Neural cell (in vitro differentiated cells): ENCODE results near the gene LDB2. TPM values are rescaled to one million over a fixed set of nuclear protein-coding genes. Genes with fewer than 3 reads are reported as not detected.

Source experiments
- H2AFZ ChIP-seq: fragments of 200-600, 300-800 bp; sonication (generic), shearing (Covaris generic); 2 replicates; pipeline ENCODE4 v1.6.0; 2014; ENCODE audit warnings: low read depth, mild to moderate bottlenecking, antibody characterized with exemption, low read length, moderate library complexity
- H3F3A ChIP-seq: fragments of 200-600 bp; shearing (Covaris generic); 2 replicates; pipeline ENCODE4 v1.6.1; 2016; ENCODE audit warnings: mild to moderate bottlenecking, moderate library complexity, mixed read lengths, antibody characterized with exemption, low read length; ENCODE audit not compliant: insufficient read depth, poor library complexity, severe bottlenecking
- H3K27ac ChIP-seq: fragments of 200-600, 300-800 bp; sonication (generic), shearing (Covaris generic); 2 replicates; pipeline ENCODE4 v1.5.1; 2014; ENCODE audit warnings: mild to moderate bottlenecking, low read length, moderate library complexity
- H3K27me3 ChIP-seq: fragments of 300-800, 200-600 bp; sonication (generic), shearing (Covaris generic); 2 replicates; pipeline ENCODE4 v1.6.0; 2014; ENCODE audit warnings: mild to moderate bottlenecking, low read depth, low read length, moderate library complexity; ENCODE audit not compliant: insufficient read depth
- H3K36me3 ChIP-seq: fragments of 300-800, 200-600 bp; sonication (generic), shearing (Covaris generic); 2 replicates; pipeline ENCODE4 v1.5.1; 2014; ENCODE audit warnings: mild to moderate bottlenecking, antibody characterized with exemption, low read length, moderate library complexity; ENCODE audit not compliant: insufficient read depth
- H3K4me2 ChIP-seq: fragments of 300-800, 200-600 bp; sonication (generic), shearing (Covaris generic); 2 replicates; pipeline ENCODE4 v1.6.0; 2014; ENCODE audit warnings: mild to moderate bottlenecking, low read length
- H3K4me3 ChIP-seq: fragments of 300-800, 200-600 bp; sonication (generic), shearing (Covaris generic); 2 replicates; pipeline ENCODE4 v1.5.1; 2014; ENCODE audit warnings: mild to moderate bottlenecking, low read length, moderate library complexity
- H3K79me2 ChIP-seq: fragments of 200-600 bp; shearing (Covaris generic); replicated peaks from 2 replicates; pipeline ENCODE4 v1.6.0; 2014; ENCODE audit warnings: mild to moderate bottlenecking, low read length, moderate library complexity; ENCODE audit not compliant: insufficient read depth
- H3K9ac ChIP-seq: fragments of 300-800, 200-600 bp; sonication (generic), shearing (Covaris generic); 2 replicates; pipeline ENCODE4 v1.6.1; 2016; ENCODE audit warnings: mild to moderate bottlenecking, low read length, mixed read lengths
- H3K9me2 ChIP-seq: fragments of 200-600 bp; shearing (Covaris generic); 2 replicates; pipeline ENCODE4 v1.6.1; 2016; ENCODE audit warnings: mild to moderate bottlenecking, low read length, mixed read lengths; ENCODE audit not compliant: insufficient read depth
- H3K9me3 ChIP-seq: fragments of 200-600, 300-800 bp; sonication (generic), shearing (Covaris generic); 2 replicates; pipeline ENCODE4 v1.6.1; 2016; ENCODE audit warnings: mild to moderate bottlenecking, mixed run types, low read length, moderate library complexity, mixed read lengths
- H4K20me1 ChIP-seq: fragments of 200-600 bp; shearing (Covaris generic); 2 replicates; pipeline ENCODE4 v1.6.1; 2016; ENCODE audit warnings: mild to moderate bottlenecking, mixed run types; ENCODE audit not compliant: insufficient read depth
- CTCF ChIP-seq: fragments of 450-650 bp; IDR thresholded peaks from 2 replicates; pipeline ENCODE4 v1.5.1; 2014; ENCODE audit warnings: antibody characterized with exemption, mild to moderate bottlenecking, moderate library complexity; ENCODE audit not compliant: poor library complexity, severe bottlenecking
- EP300 ChIP-seq: fragments of 450-650 bp; conservative IDR thresholded peaks from 2 replicates; pipeline ENCODE4 v1.6.1; 2014; ENCODE audit warnings: antibody characterized with exemption, mild to moderate bottlenecking, moderate library complexity; ENCODE audit not compliant: poor library complexity, severe bottlenecking
- EZH2 ChIP-seq: fragments of 200-600, 300-800 bp; shearing (Covaris generic), sonication (generic); IDR thresholded peaks from 2 replicates; pipeline ENCODE4 v1.6.1; 2014; ENCODE audit warnings: antibody characterized with exemption, low read length, borderline replicate concordance, mild to moderate bottlenecking; ENCODE audit not compliant: insufficient read depth, poor library complexity, severe bottlenecking
- MXI1 ChIP-seq: fragments of 450-650 bp; conservative IDR thresholded peaks from 2 replicates; pipeline ENCODE4 v1.6.1; 2014; ENCODE audit warnings: antibody characterized with exemption, mild to moderate bottlenecking; ENCODE audit not compliant: poor library complexity, severe bottlenecking
- POLR2AphosphoS5 ChIP-seq: IDR thresholded peaks from 2 replicates; pipeline ENCODE4 v1.6.1; 2012
- RAD21 ChIP-seq: fragments of 450-650 bp; conservative IDR thresholded peaks from 2 replicates; pipeline ENCODE4 v1.6.1; 2014; ENCODE audit warnings: antibody characterized with exemption, mild to moderate bottlenecking, moderate library complexity
- SMC3 ChIP-seq: fragments of 450-650 bp; conservative IDR thresholded peaks from 2 replicates; pipeline ENCODE4 v1.6.1; 2014; ENCODE audit warnings: antibody characterized with exemption, mild to moderate bottlenecking, moderate library complexity; ENCODE audit not compliant: poor library complexity
- TAF1 ChIP-seq: IDR thresholded peaks from 2 replicates; pipeline ENCODE4 v1.6.1; 2012; ENCODE audit warnings: low read depth
- polyA plus RNA-seq: library from polyadenylated mRNA; depleted of rRNA; stranded (reverse); fragments of >200 nt; gene quantifications from 2 replicates; pipeline ENCODE4 v1.2.3, GENCODE V29; 2014
- TF ChIP-seq, protein P1 (sequence below): IDR thresholded peaks from 2 replicates; pipeline ENCODE4 v1.6.1; 2012; ENCODE audit warnings: borderline replicate concordance

The LDB2 gene
- polyA plus RNA-seq, 1 donor from 2014 or later: 58.9 TPM

GRCh38 chr4:16791460-16791859 lies 107.0 kb downstream of the LDB2 start:
- Histone ChIP-seq H3K9me2 (no peaks in the 10 kb centered on the region), H3K9me3 (no peaks in the 10 kb centered on the region), H4K20me1 (no peaks in the 10 kb centered on the region), H3K79me2 (no peaks in the 10 kb centered on the region), H3K27ac (no peak overlapping the region), H2AFZ (no peak overlapping the region), H3K9ac (no peak overlapping the region), H3K4me3 (no peak overlapping the region), H3K27me3 (no peaks in the 10 kb centered on the region), H3F3A (no peaks in the 10 kb centered on the region), H3K4me2 (no peak overlapping the region), H3K36me3 (no peaks in the 10 kb centered on the region)
- TF ChIP-seq CTCF: no peak
- TF ChIP-seq TAF1: no peak
- no peak for TF ChIP-seq EP300
- no peak for TF ChIP-seq POLR2AphosphoS5
- TF ChIP-seq RAD21: no peak
- no peak for TF ChIP-seq EZH2
- no peak for TF ChIP-seq SMC3
- TF ChIP-seq, protein P1, sequence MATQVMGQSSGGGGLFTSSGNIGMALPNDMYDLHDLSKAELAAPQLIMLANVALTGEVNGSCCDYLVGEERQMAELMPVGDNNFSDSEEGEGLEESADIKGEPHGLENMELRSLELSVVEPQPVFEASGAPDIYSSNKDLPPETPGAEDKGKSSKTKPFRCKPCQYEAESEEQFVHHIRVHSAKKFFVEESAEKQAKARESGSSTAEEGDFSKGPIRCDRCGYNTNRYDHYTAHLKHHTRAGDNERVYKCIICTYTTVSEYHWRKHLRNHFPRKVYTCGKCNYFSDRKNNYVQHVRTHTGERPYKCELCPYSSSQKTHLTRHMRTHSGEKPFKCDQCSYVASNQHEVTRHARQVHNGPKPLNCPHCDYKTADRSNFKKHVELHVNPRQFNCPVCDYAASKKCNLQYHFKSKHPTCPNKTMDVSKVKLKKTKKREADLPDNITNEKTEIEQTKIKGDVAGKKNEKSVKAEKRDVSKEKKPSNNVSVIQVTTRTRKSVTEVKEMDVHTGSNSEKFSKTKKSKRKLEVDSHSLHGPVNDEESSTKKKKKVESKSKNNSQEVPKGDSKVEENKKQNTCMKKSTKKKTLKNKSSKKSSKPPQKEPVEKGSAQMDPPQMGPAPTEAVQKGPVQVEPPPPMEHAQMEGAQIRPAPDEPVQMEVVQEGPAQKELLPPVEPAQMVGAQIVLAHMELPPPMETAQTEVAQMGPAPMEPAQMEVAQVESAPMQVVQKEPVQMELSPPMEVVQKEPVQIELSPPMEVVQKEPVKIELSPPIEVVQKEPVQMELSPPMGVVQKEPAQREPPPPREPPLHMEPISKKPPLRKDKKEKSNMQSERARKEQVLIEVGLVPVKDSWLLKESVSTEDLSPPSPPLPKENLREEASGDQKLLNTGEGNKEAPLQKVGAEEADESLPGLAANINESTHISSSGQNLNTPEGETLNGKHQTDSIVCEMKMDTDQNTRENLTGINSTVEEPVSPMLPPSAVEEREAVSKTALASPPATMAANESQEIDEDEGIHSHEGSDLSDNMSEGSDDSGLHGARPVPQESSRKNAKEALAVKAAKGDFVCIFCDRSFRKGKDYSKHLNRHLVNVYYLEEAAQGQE: no peak
- TF ChIP-seq MXI1: no peak

DNA sequence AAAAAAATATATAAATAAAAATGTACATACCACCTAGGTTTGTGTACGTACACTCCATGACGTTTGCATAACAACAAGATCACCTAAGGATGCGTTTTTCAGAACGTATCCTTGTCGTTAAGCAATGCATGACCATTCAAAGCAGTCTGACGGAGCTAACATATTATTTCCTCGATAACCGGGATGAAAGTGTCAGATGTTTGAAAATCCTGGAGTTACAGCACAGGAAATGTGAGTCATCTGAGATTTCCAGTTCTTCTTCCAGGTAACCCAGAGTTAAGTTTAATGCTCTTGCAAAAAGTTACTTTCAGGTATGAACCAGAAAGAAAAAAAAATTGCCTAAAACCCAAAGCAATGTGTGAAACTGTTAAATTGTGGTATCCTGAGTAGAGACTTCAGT lies 107.9 kb downstream of the LDB2 start:
- no peaks in the 10 kb centered on the region for H3K27me3 ChIP-seq
- no peak overlapping the region for H2AFZ ChIP-seq
- no peaks in the 10 kb centered on the region for H3K9me3 ChIP-seq
- TF ChIP-seq CTCF (no peak), RAD21 (no peak), SMC3 (no peak), EZH2 (no peak), POLR2AphosphoS5 (no peak)
- no peaks in the 10 kb centered on the region for H3K79me2 ChIP-seq
- H3K4me2 ChIP-seq: no peak overlapping the region
- no peaks in the 10 kb centered on the region for H3K9me2 ChIP-seq
- no peak overlapping the region for H3K27ac ChIP-seq
- H3F3A ChIP-seq: no peaks in the 10 kb centered on the region
- H3K9ac ChIP-seq: no peak overlapping the region
- H4K20me1 ChIP-seq: no peaks in the 10 kb centered on the region
- no peak overlapping the region for H3K4me3 ChIP-seq
- H3K36me3 ChIP-seq: no peaks in the 10 kb centered on the region
